NB4 (cell line): ENCODE results near the gene GAS2.
"Not testable (repeated sequence)": the region's sequence is repeated elsewhere in the genome, so short reads cannot be mapped to it uniquely, and the experiment has no call there.

ENCODE experiments used
- DNase-seq: peaks from one replicate; pipeline ENCODE4 v3.0.0; 2010; ENCODE audit warnings: low read depth
- H3K4me3 ChIP-seq: one replicate; pipeline ENCODE4 v1.5.1; 2011; ENCODE audit warnings: mild to moderate bottlenecking, low read depth, low read length, moderate library complexity
- CTCF ChIP-seq: IDR thresholded peaks from one replicate; pipeline ENCODE4 v1.5.1; 2012; ENCODE audit warnings: low read depth, low read length
- MAX ChIP-seq: IDR thresholded peaks from 2 replicates; pipeline ENCODE4 v1.6.1; 2011; ENCODE audit warnings: low read depth, low read length
- MYC ChIP-seq: IDR thresholded peaks from 2 replicates; pipeline ENCODE4 v1.6.1; 2011; ENCODE audit warnings: low read depth, low read length
- POLR2A ChIP-seq: IDR thresholded peaks from 2 replicates; pipeline ENCODE4 v1.6.1; 2011; ENCODE audit warnings: mild to moderate bottlenecking; ENCODE audit not compliant: insufficient read length; ENCODE audit errors: extremely low read depth

Gene GAS2

GRCh38 chr11:22641559-22641958 is 24.9 kb upstream of the GAS2 start:
- TF ChIP-seq CTCF (no peak), POLR2A (no peak), MYC (no peak), MAX (no peak)
- H3K4me3 ChIP-seq, result no peak overlapping the region
- no peak for DNase-seq

GRCh38 chr11:22652346-22652745 is 14.1 kb upstream of the GAS2 start:
- DNase-seq, H3K4me3 ChIP-seq: not testable (repeated sequence)

- no peak for TF ChIP-seq MYC
- TF ChIP-seq CTCF, result no peak
- TF ChIP-seq MAX, result no peak
- no peak for TF ChIP-seq POLR2A
- no peak for DNase-seq
- H3K4me3 ChIP-seq, result no peak overlapping the region
Observed at GRCh38 chr11:22656130-22656529, 10.3 kb upstream of the GAS2 start.

GRCh38 chr11:22657101-22657694 is 9.2 kb upstream of the GAS2 start:
- H3K4me3 ChIP-seq, result no peak overlapping the region
- DNase-seq, result no peak
- TF ChIP-seq CTCF (no peak), MYC (no peak), POLR2A (no peak), MAX (no peak)

- no peak for DNase-seq
- H3K4me3 ChIP-seq, result no peak overlapping the region
- no peak for TF ChIP-seq CTCF
- TF ChIP-seq MYC, result no peak
- TF ChIP-seq POLR2A, result no peak
- TF ChIP-seq MAX, result no peak
Observed at GRCh38 chr11:22659783-22660182, 6.6 kb upstream of the GAS2 start.

- TF ChIP-seq MYC (no peak), CTCF (no peak), MAX (no peak), POLR2A (no peak)
- no peak for DNase-seq
- H3K4me3 ChIP-seq, result no peak overlapping the region
Observed at GRCh38 chr11:22666688-22667439, 453 bp downstream of the GAS2 start.
